Parathyroid adenoma (tissue), 2 donors: ENCODE results near the gene UFC1.

Source experiments
- H2AFZ ChIP-seq: fragments of 300-600 bp; sonication (generic); one replicate; pipeline ENCODE4 v1.7.0; 2017; ENCODE audit warnings: antibody characterized with exemption, mild to moderate bottlenecking
- H3K27ac ChIP-seq: fragments of 300-600 bp; sonication (generic); one replicate; pipeline ENCODE4 v1.7.0; 2017
- H3K27me3 ChIP-seq: fragments of 300-600 bp; sonication (generic); one replicate; pipeline ENCODE4 v1.7.0; 2017; ENCODE audit warnings: low read length; ENCODE audit not compliant: control insufficient read depth, insufficient read depth
- H3K36me3 ChIP-seq: fragments of 300-600 bp; sonication (generic); one replicate; pipeline ENCODE4 v1.7.0; 2017; ENCODE audit warnings: low read length; ENCODE audit not compliant: control insufficient read depth, insufficient read depth
- H3K4me1 ChIP-seq: fragments of 300-600 bp; sonication (generic); one replicate; pipeline ENCODE4 v1.7.0; 2017; ENCODE audit warnings: control low read depth
- H3K4me2 ChIP-seq: fragments of 300-600 bp; sonication (generic); one replicate; pipeline ENCODE4 v1.7.0; 2017; ENCODE audit warnings: low read length
- H3K4me3 ChIP-seq: fragments of 300-600 bp; sonication (generic); one replicate; pipeline ENCODE4 v1.7.0; 2017; ENCODE audit warnings: low read depth, low read length
- H3K79me2 ChIP-seq: fragments of 300-600 bp; sonication (generic); one replicate; pipeline ENCODE4 v1.7.0; 2017; ENCODE audit warnings: control low read depth
- H3K9ac ChIP-seq: fragments of 300-600 bp; sonication (generic); one replicate; pipeline ENCODE4 v1.7.0; 2017; ENCODE audit warnings: mild to moderate bottlenecking
- H3K9me3 ChIP-seq: fragments of 300-600 bp; sonication (generic); one replicate; pipeline ENCODE4 v1.7.0; 2017; ENCODE audit warnings: low read length; ENCODE audit not compliant: control insufficient read depth
- TF ChIP-seq, protein P1 (sequence below): fragments of 300-600 bp; sonication (generic); IDR thresholded peaks from one replicate; pipeline ENCODE4 v1.7.0; 2017; ENCODE audit warnings: antibody characterized with exemption, mild to moderate bottlenecking
- donor health status: primary hyperparathyroidism.

UFC1 gene

DNA sequence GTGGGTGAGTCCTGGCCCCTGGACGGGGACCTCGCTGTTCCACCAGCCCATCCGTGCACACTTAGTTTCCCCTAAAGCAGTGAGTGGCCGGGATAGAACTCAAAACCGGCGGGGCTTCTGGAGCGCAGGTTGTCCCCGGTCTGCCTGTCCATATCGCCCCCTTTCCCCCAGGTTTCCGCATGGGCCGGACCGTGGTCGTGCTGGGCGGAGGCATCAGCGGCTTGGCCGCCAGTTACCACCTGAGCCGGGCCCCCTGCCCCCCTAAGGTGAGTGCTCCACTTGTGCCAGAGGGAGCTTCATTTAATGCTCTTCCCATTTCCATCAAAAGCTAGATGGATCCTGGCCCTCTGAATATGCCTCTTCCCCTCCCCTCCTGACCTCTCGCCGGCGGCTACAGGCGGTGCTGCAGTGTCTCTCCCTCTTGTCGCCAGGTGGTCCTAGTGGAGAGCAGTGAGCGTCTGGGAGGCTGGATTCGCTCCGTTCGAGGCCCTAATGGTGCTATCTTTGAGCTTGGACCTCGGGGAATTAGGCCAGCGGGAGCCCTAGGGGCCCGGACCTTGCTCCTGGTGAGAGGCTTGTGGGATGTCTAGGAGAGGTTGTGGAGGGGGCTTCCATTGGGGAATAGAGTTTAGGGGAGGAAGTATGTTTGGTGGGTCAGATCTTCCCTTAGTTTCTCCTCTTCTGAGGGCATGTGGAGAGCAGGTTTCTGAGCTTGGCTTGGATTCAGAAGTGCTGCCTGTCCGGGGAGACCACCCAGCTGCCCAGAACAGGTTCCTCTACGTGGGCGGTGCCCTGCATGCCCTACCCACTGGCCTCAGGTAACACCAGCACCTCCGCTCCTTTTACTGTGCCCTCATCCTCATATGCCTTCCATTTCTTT is 13.1 kb downstream of the UFC1 start:
- no peaks in the 10 kb centered on the region for H3K9me3 ChIP-seq
- no peaks in the 10 kb centered on the region for H3K27me3 ChIP-seq
- peak overlapping the region; percentile 77 for H2AFZ ChIP-seq
- peak overlapping the region; percentile 80 for H3K4me2 ChIP-seq
- no peak overlapping the region for H3K9ac ChIP-seq
- TF ChIP-seq, protein P1, sequence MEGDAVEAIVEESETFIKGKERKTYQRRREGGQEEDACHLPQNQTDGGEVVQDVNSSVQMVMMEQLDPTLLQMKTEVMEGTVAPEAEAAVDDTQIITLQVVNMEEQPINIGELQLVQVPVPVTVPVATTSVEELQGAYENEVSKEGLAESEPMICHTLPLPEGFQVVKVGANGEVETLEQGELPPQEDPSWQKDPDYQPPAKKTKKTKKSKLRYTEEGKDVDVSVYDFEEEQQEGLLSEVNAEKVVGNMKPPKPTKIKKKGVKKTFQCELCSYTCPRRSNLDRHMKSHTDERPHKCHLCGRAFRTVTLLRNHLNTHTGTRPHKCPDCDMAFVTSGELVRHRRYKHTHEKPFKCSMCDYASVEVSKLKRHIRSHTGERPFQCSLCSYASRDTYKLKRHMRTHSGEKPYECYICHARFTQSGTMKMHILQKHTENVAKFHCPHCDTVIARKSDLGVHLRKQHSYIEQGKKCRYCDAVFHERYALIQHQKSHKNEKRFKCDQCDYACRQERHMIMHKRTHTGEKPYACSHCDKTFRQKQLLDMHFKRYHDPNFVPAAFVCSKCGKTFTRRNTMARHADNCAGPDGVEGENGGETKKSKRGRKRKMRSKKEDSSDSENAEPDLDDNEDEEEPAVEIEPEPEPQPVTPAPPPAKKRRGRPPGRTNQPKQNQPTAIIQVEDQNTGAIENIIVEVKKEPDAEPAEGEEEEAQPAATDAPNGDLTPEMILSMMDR = no peak
- peak overlapping the region; percentile 89 for H3K4me3 ChIP-seq
- peak overlapping the region; percentile 93 for H3K27ac ChIP-seq
- no peaks in the 10 kb centered on the region for H3K4me1 ChIP-seq
- H3K36me3 ChIP-seq = no peaks in the 10 kb centered on the region
- no peaks in the 10 kb centered on the region for H3K79me2 ChIP-seq

DNA sequence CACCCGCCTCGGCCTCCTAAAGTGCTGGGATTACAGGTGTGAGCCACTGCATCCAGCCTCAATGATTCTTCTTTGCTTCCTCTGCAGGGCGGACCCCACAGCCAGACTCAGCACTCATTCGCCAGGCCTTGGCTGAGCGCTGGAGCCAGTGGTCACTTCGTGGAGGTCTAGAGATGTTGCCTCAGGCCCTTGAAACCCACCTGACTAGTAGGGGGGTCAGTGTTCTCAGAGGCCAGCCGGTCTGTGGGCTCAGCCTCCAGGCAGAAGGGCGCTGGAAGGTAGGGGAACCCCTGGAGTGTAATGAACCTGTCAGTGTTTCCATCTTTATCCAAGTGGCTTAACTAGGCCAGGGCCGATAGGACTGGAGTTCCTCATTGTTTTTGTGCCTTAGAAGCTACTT is 15.1 kb downstream of the UFC1 start:
- TF ChIP-seq, protein P1 = no peak
- Histone ChIP-seq H3K4me1 (no peaks in the 10 kb centered on the region), H3K27me3 (no peaks in the 10 kb centered on the region), H3K36me3 (no peaks in the 10 kb centered on the region), H3K4me2 (no peak overlapping the region), H3K9me3 (no peaks in the 10 kb centered on the region), H3K79me2 (no peaks in the 10 kb centered on the region), H3K4me3 (no peak overlapping the region), H3K9ac (no peak overlapping the region), H3K27ac (no peak overlapping the region), H2AFZ (no peak overlapping the region)

DNA sequence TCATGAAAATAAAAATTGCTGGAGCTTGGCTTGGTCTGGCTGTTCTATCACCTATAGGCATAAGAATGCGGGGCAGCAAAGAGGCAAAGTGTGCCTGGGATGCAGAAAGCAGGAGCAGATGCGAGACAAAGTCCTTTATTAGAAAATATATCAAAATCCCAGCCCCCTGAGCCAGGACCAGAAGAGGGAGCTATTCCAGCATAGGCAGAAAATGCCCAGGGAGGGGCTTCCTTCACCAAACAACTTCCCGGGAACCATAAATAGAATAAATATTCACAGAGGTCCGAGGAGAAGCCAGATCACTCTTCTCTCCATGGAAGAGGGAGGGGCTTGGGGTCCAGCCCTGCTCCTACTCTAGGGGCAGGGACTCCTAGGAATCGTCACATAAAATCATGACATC is 17.4 kb downstream of the UFC1 start:
- TF ChIP-seq, protein P1 = no peak
- no peak overlapping the region for H2AFZ ChIP-seq
- H3K27ac ChIP-seq = no peak overlapping the region
- no peak overlapping the region for H3K4me3 ChIP-seq
- no peak overlapping the region for H3K4me2 ChIP-seq
- H3K36me3 ChIP-seq = no peaks in the 10 kb centered on the region
- H3K79me2 ChIP-seq = no peaks in the 10 kb centered on the region
- no peaks in the 10 kb centered on the region for H3K9me3 ChIP-seq
- H3K4me1 ChIP-seq = no peaks in the 10 kb centered on the region
- no peak overlapping the region for H3K9ac ChIP-seq
- no peaks in the 10 kb centered on the region for H3K27me3 ChIP-seq

DNA sequence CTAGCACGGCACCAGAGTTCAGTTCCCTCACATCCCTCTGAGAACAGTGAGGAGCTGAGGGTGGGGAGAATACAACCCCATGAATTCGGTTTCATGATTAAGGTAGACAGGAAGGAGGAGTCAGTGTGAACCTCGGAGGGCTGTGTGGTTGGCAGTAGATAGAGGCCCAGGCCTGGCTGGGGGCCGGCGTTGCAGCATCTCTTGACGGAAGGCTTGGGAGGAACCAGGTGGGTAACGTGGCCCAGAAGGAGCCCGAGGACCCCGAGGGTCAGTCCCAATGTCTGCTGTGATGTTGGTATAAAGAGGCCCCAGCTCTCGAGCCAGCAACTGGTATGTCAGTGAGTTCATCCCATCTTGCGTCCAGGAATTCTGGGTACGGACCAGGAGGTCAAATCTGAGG is 17.9 kb downstream of the UFC1 start:
- Histone ChIP-seq H3K36me3 (no peaks in the 10 kb centered on the region), H3K27ac (no peak overlapping the region), H3K27me3 (no peaks in the 10 kb centered on the region), H3K4me2 (no peak overlapping the region), H2AFZ (no peak overlapping the region), H3K79me2 (no peaks in the 10 kb centered on the region), H3K9ac (no peak overlapping the region), H3K9me3 (no peaks in the 10 kb centered on the region), H3K4me3 (no peak overlapping the region), H3K4me1 (no peaks in the 10 kb centered on the region)
- TF ChIP-seq, protein P1 = no peak

DNA sequence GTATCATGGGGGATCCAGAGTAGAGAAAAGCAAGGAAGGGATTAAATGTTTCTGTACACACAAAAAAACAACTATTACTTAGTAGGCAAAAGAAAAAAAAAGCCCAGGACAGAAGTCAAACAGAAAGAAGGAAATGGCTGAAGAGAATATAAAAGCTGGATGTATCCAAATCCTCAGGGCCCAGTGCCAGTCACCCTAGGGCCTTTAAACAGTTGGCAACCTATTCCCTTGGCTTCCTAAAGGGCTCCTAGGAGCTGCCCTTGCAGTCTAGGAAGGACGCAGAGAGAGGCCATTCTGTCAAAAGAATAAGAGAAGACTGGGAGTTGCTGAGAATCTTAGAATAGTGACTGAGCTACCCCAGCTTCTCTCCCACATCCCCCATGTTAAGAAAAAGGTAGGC is 18.6 kb downstream of the UFC1 start:
- no peaks in the 10 kb centered on the region for H3K27me3 ChIP-seq
- no peaks in the 10 kb centered on the region for H3K79me2 ChIP-seq
- no peak overlapping the region for H2AFZ ChIP-seq
- TF ChIP-seq, protein P1 = no peak
- no peak overlapping the region for H3K4me3 ChIP-seq
- H3K9ac ChIP-seq = no peak overlapping the region
- H3K27ac ChIP-seq = peak overlapping the region; percentile 32
- no peaks in the 10 kb centered on the region for H3K9me3 ChIP-seq
- H3K36me3 ChIP-seq = no peaks in the 10 kb centered on the region
- H3K4me1 ChIP-seq = no peaks in the 10 kb centered on the region
- no peak overlapping the region for H3K4me2 ChIP-seq
